Midbrain (tissue), 1 donor: ENCODE data around the gene THY1.

ENCODE experiments used
- DNase-seq: peaks from one replicate; lab custom pipeline; 2025; lab: John Stamatoyannopoulos, UW

Gene THY1

GRCh38 chr11:119382101-119382500 lies 40.9 kb downstream of the THY1 start:
- DNase-seq: no peak

GRCh38 chr11:119381181-119381988 lies 41.6 kb downstream of the THY1 start, which contains the start of gene USP2:
Gene USP2 (minus strand): TSS chr11:119381690. CDS start chr11:119373480, 8,210 bp downstream.
- peak; percentile 98 for DNase-seq

- no peak for DNase-seq
These were observed 42.2 kb downstream of the THY1 start for GRCh38 chr11:119380827-119381180.

GRCh38 chr11:119380160-119380826 lies 42.7 kb downstream of the THY1 start:
- no peak for DNase-seq

- no peak for DNase-seq
These were observed 44.0 kb downstream of the THY1 start for GRCh38 chr11:119378851-119379465.

GRCh38 chr11:119377961-119378667 lies 44.9 kb downstream of the THY1 start:
- DNase-seq: no peak

GRCh38 chr11:119377112-119377901 lies 45.7 kb downstream of the THY1 start:
- no peak for DNase-seq

- peak; percentile 95 for DNase-seq
These were observed 46.6 kb downstream of the THY1 start for GRCh38 chr11:119376197-119376847.

GRCh38 chr11:119375337-119376196 lies 47.4 kb downstream of the THY1 start:
- peak; percentile 87 for DNase-seq

GRCh38 chr11:119374632-119375336 lies 48.2 kb downstream of the THY1 start:
- peak; percentile 47 for DNase-seq

GRCh38 chr11:119373921-119374631 lies 48.9 kb downstream of the THY1 start:
- DNase-seq: peak; percentile 85

GRCh38 chr11:119373059-119373920 lies 49.7 kb downstream of the THY1 start:
- no peak for DNase-seq

GRCh38 chr11:119372260-119373058 lies 50.5 kb downstream of the THY1 start:
- no peak for DNase-seq

GRCh38 chr11:119371778-119372182 lies 51.2 kb downstream of the THY1 start:
- DNase-seq: peak; percentile 70

- DNase-seq: no peak
These were observed 51.8 kb downstream of the THY1 start for GRCh38 chr11:119371067-119371601.

- no peak for DNase-seq
These were observed 52.4 kb downstream of the THY1 start for GRCh38 chr11:119370486-119371046.
